GM23338 (cell line): ENCODE data around the gene AURKAIP1. TPM values are rescaled to one million over a fixed set of nuclear protein-coding genes. Genes with fewer than 3 reads are reported as not detected.

Source experiments
- ATAC-seq: fragments of 200-7000 bp; cut with Tn5 transposase; 3 replicates; pipeline ENCODE4 v1.9.1; 2020
- DNase-seq: peaks from one replicate; pipeline ENCODE4 v3.0.0-alpha.2; 2015; ENCODE audit warnings: low spot score
- H2AFZ ChIP-seq: fragments of 200-600 bp; sonication (generic); 2 replicates; pipeline ENCODE4 v1.8.0; 2016; ENCODE audit warnings: antibody characterized with exemption, mild to moderate bottlenecking, moderate library complexity
- H3F3A ChIP-seq: fragments of 200-600 bp; sonication (generic); replicated peaks from 2 replicates; pipeline ENCODE4 v1.8.0; 2017; ENCODE audit warnings: antibody characterized with exemption, mixed run types, low read depth
- H3K27ac ChIP-seq: fragments of 200-600 bp; sonication (generic); 2 replicates; pipeline ENCODE4 v1.6.1; 2016; ENCODE audit warnings: low read depth
- H3K27me3 ChIP-seq: fragments of 200-600 bp; sonication (generic); 2 replicates; pipeline ENCODE4 v1.8.0; 2016; ENCODE audit warnings: mild to moderate bottlenecking, mixed run types, moderate library complexity; ENCODE audit not compliant: insufficient read depth
- H3K36me3 ChIP-seq: fragments of 200-600 bp; sonication (generic); 2 replicates; pipeline ENCODE4 v1.8.0; 2016; ENCODE audit warnings: mild to moderate bottlenecking; ENCODE audit not compliant: insufficient read depth
- H3K4me1 ChIP-seq: fragments of 200-600 bp; sonication (generic); 2 replicates; pipeline ENCODE4 v1.8.0; 2016; ENCODE audit warnings: mild to moderate bottlenecking, moderate library complexity; ENCODE audit not compliant: insufficient read depth
- H3K4me2 ChIP-seq: fragments of 200-600 bp; sonication (generic); 2 replicates; pipeline ENCODE4 v1.7.1; 2017; ENCODE audit warnings: mixed run types
- H3K4me3 ChIP-seq: fragments of 200-600 bp; sonication (generic); 2 replicates; pipeline ENCODE4 v1.6.1; 2016; ENCODE audit warnings: mixed run types
- H3K79me2 ChIP-seq: fragments of 200-600 bp; sonication (generic); replicated peaks from 2 replicates; pipeline ENCODE4 v1.8.0; 2017; ENCODE audit warnings: mild to moderate bottlenecking; ENCODE audit not compliant: insufficient read depth
- H3K9me2 ChIP-seq: fragments of 200-600 bp; sonication (generic); 2 replicates; pipeline ENCODE4 v1.8.0; 2017; ENCODE audit not compliant: insufficient read depth
- H4K20me1 ChIP-seq: fragments of 200-600 bp; sonication (generic); replicated peaks from 2 replicates; pipeline ENCODE4 v1.8.0; 2017; ENCODE audit warnings: mild to moderate bottlenecking; ENCODE audit not compliant: insufficient read depth
- H3K27ac Mint-ChIP-seq: 2 replicates; pipeline ENCODE4 v1.8.0; 2020; ENCODE audit warnings: inconsistent platforms, mild to moderate bottlenecking, moderate library complexity, mixed read lengths
- H3K27me3 Mint-ChIP-seq: 3 replicates; pipeline ENCODE4 v1.8.0; 2022; ENCODE audit warnings: low read depth, mild to moderate bottlenecking, moderate library complexity, mixed read lengths, inconsistent platforms; ENCODE audit not compliant: insufficient read depth, poor library complexity
- H3K36me3 Mint-ChIP-seq: 3 replicates; pipeline ENCODE4 v1.8.0; 2021; ENCODE audit warnings: low read depth, mild to moderate bottlenecking, inconsistent platforms, moderate library complexity, mixed read lengths
- H3K4me1 Mint-ChIP-seq: 3 replicates; pipeline ENCODE4 v1.8.0; 2020; ENCODE audit warnings: mild to moderate bottlenecking, inconsistent platforms, mixed read lengths
- H3K4me3 Mint-ChIP-seq: 3 replicates; pipeline ENCODE4 v1.8.0; 2021; ENCODE audit warnings: moderate library complexity, mild to moderate bottlenecking, inconsistent platforms, mixed read lengths
- H3K9me3 Mint-ChIP-seq: 3 replicates; pipeline ENCODE4 v1.8.0; 2020; ENCODE audit warnings: moderate library complexity, mild to moderate bottlenecking, inconsistent platforms, mixed read lengths
- CREB1 ChIP-seq: fragments of 250-450 bp; sonication (Bioruptor Pico); IDR thresholded peaks from 2 replicates; pipeline ENCODE4 v1.5.0; 2020; ENCODE audit warnings: low read depth, mild to moderate bottlenecking, moderate library complexity
- CTCF ChIP-seq, 2 experiments: fragments of 200-600 bp in 1 of 2; sonication (generic) in 1 of 2; conservative IDR thresholded peaks; 2 replicates each; pipeline versions ENCODE4 v1.5.1 to v1.6.1; 2016 to 2017; ENCODE audit warnings: antibody characterized with exemption in 2 of 2, low read depth in 2 of 2, mild to moderate bottlenecking in 2 of 2, moderate library complexity in 1 of 2
- ETS1 ChIP-seq: IDR thresholded peaks from 2 replicates; pipeline ENCODE4 v1.6.1; 2016; ENCODE audit warnings: antibody characterized with exemption
- EZH2phosphoT487 ChIP-seq: fragments of 200-600 bp; sonication (generic); IDR thresholded peaks from one replicate; pipeline ENCODE4 v1.8.1; 2018; ENCODE audit warnings: antibody characterized with exemption; ENCODE audit not compliant: unreplicated experiment
- JUNB ChIP-seq: IDR thresholded peaks from one replicate; pipeline ENCODE4 v1.6.1; 2016; ENCODE audit warnings: antibody characterized with exemption; ENCODE audit not compliant: unreplicated experiment
- NANOG ChIP-seq: IDR thresholded peaks from 2 replicates; pipeline ENCODE4 v1.6.1; 2016; ENCODE audit warnings: antibody characterized with exemption, borderline replicate concordance
- POLR2AphosphoS5 ChIP-seq: IDR thresholded peaks from 2 replicates; pipeline ENCODE4 v1.6.1; 2016; ENCODE audit warnings: antibody characterized with exemption, low read depth
- REST ChIP-seq: IDR thresholded peaks from one replicate; pipeline ENCODE4 v1.6.1; 2018; ENCODE audit warnings: antibody characterized with exemption; ENCODE audit not compliant: unreplicated experiment
- STAT1 ChIP-seq: IDR thresholded peaks from one replicate; pipeline ENCODE4 v1.6.1; 2016; ENCODE audit warnings: antibody characterized with exemption; ENCODE audit not compliant: unreplicated experiment
- ZNF331 ChIP-seq: fragments of 250-450 bp; sonication (Bioruptor Pico); IDR thresholded peaks from 2 replicates; pipeline ENCODE4 v1.5.0; 2020; ENCODE audit warnings: low read depth, mild to moderate bottlenecking, moderate library complexity
- ZNF462 ChIP-seq: fragments of 250-450 bp; sonication (Bioruptor Pico); IDR thresholded peaks from 2 replicates; pipeline ENCODE4 v1.5.0; 2020; ENCODE audit warnings: mild to moderate bottlenecking, moderate library complexity
- polyA plus RNA-seq: library from polyadenylated mRNA; unstranded; fragments of >200 nt; fragmentation: Nextera tagmentation; extraction: Ambion mirVana; gene quantifications from 2 replicates; pipeline ENCODE4 v1.2.1, GENCODE V29; 2016
- total RNA-seq: library from RNA; depleted of rRNA; stranded (reverse); fragments of >200 nt; shearing (Covaris generic); gene quantifications from 2 replicates; pipeline ENCODE4 v1.2.3, GENCODE V29; 2014

The AURKAIP1 gene
- total and polyA plus RNA-seq, 2 experiments from 2014 or later: 167 to 355 TPM

- no peak for TF ChIP-seq STAT1
- TF ChIP-seq POLR2AphosphoS5: no peak
- TF ChIP-seq CTCF (conservative IDR thresholded peaks at IDR 0.05; ENCODE audit: low read depth in 2 of 2): no peak
- no peak for TF ChIP-seq NANOG
- no peak for TF ChIP-seq ZNF462 (CRISPR knock-in tag)
- no peak for TF ChIP-seq ETS1
- TF ChIP-seq JUNB: no peak
- no peak for TF ChIP-seq CREB1 (CRISPR knock-in tag)
- no peak for TF ChIP-seq REST
- TF ChIP-seq EZH2phosphoT487: no peak
- no peak for TF ChIP-seq ZNF331 (CRISPR knock-in tag)
- peaks cover 18% of the 10 kb centered on the region for H3K36me3 Mint-ChIP-seq
- Histone ChIP-seq H2AFZ (no peak overlapping the region), H3K36me3 (no peaks in the 10 kb centered on the region), H4K20me1 (no peaks in the 10 kb centered on the region), H3K27ac (no peak overlapping the region), H3K27me3 (no peaks in the 10 kb centered on the region), H3F3A (peaks cover 15% of the 10 kb centered on the region), H3K79me2 (no peaks in the 10 kb centered on the region), H3K9me2 (no peaks in the 10 kb centered on the region), H3K4me2 (no peak overlapping the region), H3K4me1 (no peaks in the 10 kb centered on the region), H3K4me3 (no peak overlapping the region)
- H3K4me3 Mint-ChIP-seq: no peak overlapping the region
- no peak overlapping the region for H3K27ac Mint-ChIP-seq
- DNase-seq (peak; percentile 74), ATAC-seq (peak; percentile 82)
- no peaks in the 10 kb centered on the region; the same call in 2 of the 3 replicates for H3K4me1 Mint-ChIP-seq
- no peaks in the 10 kb centered on the region; the same call in 2 of the 3 replicates for H3K9me3 Mint-ChIP-seq
- peaks cover 8% of the 10 kb centered on the region for H3K27me3 Mint-ChIP-seq
These were observed 37.2 kb downstream of the AURKAIP1 start for GRCh38 chr1:1337793-1338147.
